SK-N-SH (cell line): ENCODE results near the gene PKD2L1. TPM values are rescaled to one million over a fixed set of nuclear protein-coding genes. Genes with fewer than 3 reads are reported as not detected.
A peak's percentile ranks its signal among the peaks of the same experiment; 100 is the strongest.
"Not testable (repeated sequence)": the region's sequence is repeated elsewhere in the genome, so short reads cannot be mapped to it uniquely, and the experiment has no call there.

Source experiments
- CTCF ChIA-PET: fragments of 300-600, 350-600 bp; formaldehyde crosslinking; extraction: SDS; loops from one replicate; lab custom pipeline; 2021; lab: Yijun Ruan, JAX
- POLR2A ChIA-PET: fragments of 350-600 bp; sonication (Branson Sonifier 250); formaldehyde crosslinking; extraction: SDS; loops from one replicate; lab custom pipeline; 2020; ENCODE audit warnings: antibody characterized with exemption, inconsistent platforms; lab: Yijun Ruan, JAX
- DNase-seq: peaks from one replicate; pipeline ENCODE4 v3.0.0; 2012
- H2AFZ ChIP-seq: fragments of 200-600 bp; sonication (generic); 2 replicates; pipeline ENCODE4 v1.8.1; 2016; ENCODE audit warnings: antibody characterized with exemption, mild to moderate bottlenecking, low read depth
- H3F3A ChIP-seq: fragments of 200-600 bp; sonication (generic); replicated peaks from 2 replicates; pipeline ENCODE3; 2016; ENCODE audit warnings: antibody characterized with exemption, mild to moderate bottlenecking; ENCODE audit not compliant: insufficient read depth
- H3K27ac ChIP-seq, 2 experiments: fragments of 200-500 bp in 1 of 2; fragments of 200-600 bp in 1 of 2; sonication (Bioruptor generic) in 1 of 2; sonication (generic), shearing (Covaris generic) in 1 of 2; 2 replicates each; pipeline versions ENCODE4 v1.5.1 to v1.6.1; 2014 to 2016; ENCODE audit warnings: low read depth in 2 of 2, inconsistent platforms in 1 of 2, low read length in 1 of 2, mild to moderate bottlenecking in 1 of 2, mixed read lengths in 1 of 2
- H3K27me3 ChIP-seq: fragments of 200-600 bp; sonication (generic), shearing (Covaris generic); 2 replicates; pipeline ENCODE4 v1.6.1; 2016; ENCODE audit warnings: mixed run types; ENCODE audit not compliant: insufficient read depth
- H3K36me3 ChIP-seq, 2 experiments: fragments of 200-500 bp in 1 of 2; fragments of 200-600 bp in 1 of 2; sonication (Bioruptor generic) in 1 of 2; sonication (generic) in 1 of 2; replicated peaks in 1 of 2; 2 replicates each; pipeline versions ENCODE3 to v1.5.1; 2014 to 2016; ENCODE audit warnings: low read length in 1 of 2, mild to moderate bottlenecking in 1 of 2; ENCODE audit not compliant: insufficient read depth in 2 of 2, control insufficient read depth in 1 of 2
- H3K4me1 ChIP-seq, 2 experiments: fragments of 200-500 bp in 1 of 2; fragments of 200-600 bp in 1 of 2; sonication (Bioruptor generic) in 1 of 2; sonication (generic), shearing (Covaris generic) in 1 of 2; 2 replicates each; pipeline versions ENCODE4 v1.5.1 to v1.6.1; 2014 to 2016; ENCODE audit warnings: low read depth in 1 of 2, low read length in 1 of 2, mixed run types in 1 of 2; ENCODE audit not compliant: insufficient read depth in 2 of 2, control insufficient read depth in 1 of 2
- H3K4me2 ChIP-seq: fragments of 200-600 bp; sonication (generic), shearing (Covaris generic); 2 replicates; pipeline ENCODE4 v1.6.1; 2017; ENCODE audit warnings: mixed run types
- H3K4me3 ChIP-seq, 2 experiments: fragments of 200-500 bp in 1 of 2; fragments of 200-600 bp in 1 of 2; sonication (Bioruptor generic) in 1 of 2; sonication (generic), shearing (Covaris generic) in 1 of 2; 2 replicates each; pipeline versions ENCODE4 v1.5.1 to v1.8.1; 2014 to 2016; ENCODE audit warnings: low read depth in 2 of 2, inconsistent platforms in 1 of 2, low read length in 1 of 2, mild to moderate bottlenecking in 1 of 2, mixed read lengths in 1 of 2, moderate library complexity in 1 of 2
- H3K79me2 ChIP-seq: fragments of 200-600 bp; sonication (generic); 2 replicates; pipeline ENCODE4 v1.8.1; 2017; ENCODE audit warnings: mild to moderate bottlenecking; ENCODE audit not compliant: insufficient read depth
- H3K9ac ChIP-seq: fragments of 200-600 bp; sonication (generic); 2 replicates; pipeline ENCODE4 v1.6.1; 2017; ENCODE audit warnings: mixed run types
- H3K9me2 ChIP-seq: fragments of 200-600 bp; sonication (generic); 2 replicates; pipeline ENCODE4 v1.6.1; 2017; ENCODE audit warnings: mixed run types
- H3K9me3 ChIP-seq: fragments of 200-600 bp; sonication (generic); 2 replicates; pipeline ENCODE4 v1.6.1; 2017; ENCODE audit warnings: mixed run types, mild to moderate bottlenecking, moderate library complexity
- H4K20me1 ChIP-seq: fragments of 200-600 bp; sonication (generic); 2 replicates; pipeline ENCODE4 v1.6.1; 2017; ENCODE audit warnings: mild to moderate bottlenecking, mixed run types; ENCODE audit not compliant: insufficient read depth
- CHD2 ChIP-seq: fragments of 150-350 bp; IDR thresholded peaks from 2 replicates; pipeline ENCODE4 v1.6.1; 2018; ENCODE audit warnings: low read length; ENCODE audit not compliant: partially characterized antibody
- ELF1 ChIP-seq: IDR thresholded peaks from 2 replicates; pipeline ENCODE4 v1.4.0; 2012
- FOSL2 ChIP-seq: IDR thresholded peaks from 2 replicates; pipeline ENCODE4 v1.4.0; 2012; ENCODE audit warnings: low read depth, mild to moderate bottlenecking, moderate library complexity, borderline replicate concordance
- IRF3 ChIP-seq: fragments of 150-350 bp; IDR thresholded peaks from 2 replicates; pipeline ENCODE4 v1.6.1; 2016; ENCODE audit warnings: mild to moderate bottlenecking, low read depth, low read length
- POLR2AphosphoS5 ChIP-seq: IDR thresholded peaks from 2 replicates; pipeline ENCODE4 v1.6.1; 2012; ENCODE audit warnings: low read depth, low read length
- RAD21 ChIP-seq: IDR thresholded peaks from 2 replicates; pipeline ENCODE4 v1.6.1; 2012; ENCODE audit warnings: mild to moderate bottlenecking, low read length
- TAF1 ChIP-seq: IDR thresholded peaks from 2 replicates; pipeline ENCODE4 v1.6.1; 2012; ENCODE audit warnings: low read depth, mild to moderate bottlenecking, low read length, moderate library complexity, borderline replicate concordance
- TEAD4 ChIP-seq: IDR thresholded peaks from 2 replicates; pipeline ENCODE4 v1.4.0; 2012; ENCODE audit warnings: mild to moderate bottlenecking, borderline replicate concordance; ENCODE audit not compliant: insufficient read depth
- WGBS: methylation state at CpG from one replicate; pipeline ENCODE4 v1.1.6; 2017; ENCODE audit warnings: low lambda C conversion rate; 5-methylcytosine and 5-hydroxymethylcytosine counted together
- polyA plus RNA-seq, 3 experiments: library from polyadenylated mRNA; depleted of rRNA; stranded (reverse); fragments of >200 nt; gene quantifications; 2 replicates each; pipeline ENCODE4 v1.2.3, GENCODE V29; 2012
- TF ChIP-seq, protein P1 (sequence below): IDR thresholded peaks from 2 replicates; pipeline ENCODE4 v1.4.0; 2012; ENCODE audit warnings: low read depth, borderline replicate concordance

Gene PKD2L1
- polyA plus RNA-seq, 1 of the 3 experiments (the other 2 are of a cell fraction): not detected

DNA sequence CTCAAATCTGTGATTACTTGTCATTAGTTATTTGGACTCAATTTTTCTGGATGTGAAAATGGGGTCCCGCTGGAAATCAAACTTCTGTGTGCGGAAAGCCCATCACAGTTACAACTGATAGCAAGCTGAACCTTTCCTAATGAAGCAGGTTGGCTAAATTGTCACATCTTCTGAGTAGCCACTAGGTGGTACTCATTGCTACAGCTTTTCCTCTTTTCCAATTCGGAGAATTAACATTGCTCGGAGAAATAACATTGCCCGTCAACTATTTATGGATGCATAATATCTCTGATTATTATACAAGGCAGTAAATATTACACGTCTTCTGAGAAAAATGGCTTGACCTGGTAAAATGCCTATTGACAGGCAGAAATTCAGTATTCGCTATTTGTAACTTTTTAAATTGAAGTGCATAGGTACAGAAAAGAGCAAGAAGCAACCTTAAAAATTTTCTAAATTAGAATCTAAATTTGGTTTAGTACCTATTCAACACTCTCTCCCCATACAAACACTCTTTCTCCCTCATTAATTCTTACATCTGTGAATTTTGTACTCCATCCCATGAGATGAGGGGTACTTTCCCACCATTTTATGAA is 26.2 kb downstream of the PKD2L1 start (continued):
- TF ChIP-seq POLR2AphosphoS5 (no peak), RAD21 (peak; percentile 76), FOSL2 (no peak)
- TF ChIP-seq, protein P1, sequence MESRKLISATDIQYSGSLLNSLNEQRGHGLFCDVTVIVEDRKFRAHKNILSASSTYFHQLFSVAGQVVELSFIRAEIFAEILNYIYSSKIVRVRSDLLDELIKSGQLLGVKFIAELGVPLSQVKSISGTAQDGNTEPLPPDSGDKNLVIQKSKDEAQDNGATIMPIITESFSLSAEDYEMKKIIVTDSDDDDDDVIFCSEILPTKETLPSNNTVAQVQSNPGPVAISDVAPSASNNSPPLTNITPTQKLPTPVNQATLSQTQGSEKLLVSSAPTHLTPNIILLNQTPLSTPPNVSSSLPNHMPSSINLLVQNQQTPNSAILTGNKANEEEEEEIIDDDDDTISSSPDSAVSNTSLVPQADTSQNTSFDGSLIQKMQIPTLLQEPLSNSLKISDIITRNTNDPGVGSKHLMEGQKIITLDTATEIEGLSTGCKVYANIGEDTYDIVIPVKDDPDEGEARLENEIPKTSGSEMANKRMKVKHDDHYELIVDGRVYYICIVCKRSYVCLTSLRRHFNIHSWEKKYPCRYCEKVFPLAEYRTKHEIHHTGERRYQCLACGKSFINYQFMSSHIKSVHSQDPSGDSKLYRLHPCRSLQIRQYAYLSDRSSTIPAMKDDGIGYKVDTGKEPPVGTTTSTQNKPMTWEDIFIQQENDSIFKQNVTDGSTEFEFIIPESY: no peak
- TF ChIP-seq, all 33 proteins: peak for 3

GRCh38 chr10:100301123-100301522 is 28.9 kb downstream of the PKD2L1 start:
- DNase-seq, H3K4me3 ChIP-seq, POLR2A ChIA-PET, H3K4me1 ChIP-seq, H3F3A ChIP-seq, H2AFZ ChIP-seq, H3K9me2 ChIP-seq, H3K36me3 ChIP-seq, H3K9me3 ChIP-seq, H3K27ac ChIP-seq, H3K9ac ChIP-seq, H3K4me2 ChIP-seq, H4K20me1 ChIP-seq, H3K79me2 ChIP-seq: not testable (repeated sequence)
- 15% methylated on average over 5 of the region's 5 CpGs for WGBS
- CTCF ChIA-PET: interaction anchor here (1.5 to 4.0 kb wide), 4 partner anchors 10 to 133 kb away, joined by 4 to 36 read pairs (median 16); no protein-coding TSS in a partner anchor
- peaks cover 54% of the 10 kb centered on the region for H3K27me3 ChIP-seq

- no peak for TF ChIP-seq ELF1
- TF ChIP-seq TEAD4: no peak
- TF ChIP-seq TAF1: no peak
- TF ChIP-seq CHD2: no peak
- no peak for TF ChIP-seq IRF3
- 20% methylated on average over 9 of the region's 9 CpGs for WGBS
- Histone ChIP-seq H3K27ac (no peak overlapping the region), H3K9me2 (no peaks in the 10 kb centered on the region), H3K4me3 (no peak overlapping the region), H3K27me3 (peaks cover 49% of the 10 kb centered on the region; the same call in 1 of the 2 replicates), H2AFZ (no peak overlapping the region), H3F3A (no peaks in the 10 kb centered on the region), H4K20me1 (no peaks in the 10 kb centered on the region), H3K4me1 (no peaks in the 10 kb centered on the region), H3K36me3 (no peaks in the 10 kb centered on the region), H3K4me2 (no peak overlapping the region), H3K79me2 (no peaks in the 10 kb centered on the region), H3K9me3 (no peaks in the 10 kb centered on the region), H3K9ac (no peak overlapping the region)
- ChIA-PET POLR2A (no interaction called here), CTCF (interaction anchor here (1.3 kb wide), 1 partner anchor 137 kb away, joined by 4 read pairs; no protein-coding TSS in a partner anchor)
- DNase-seq: no peak
These were observed 32.8 kb downstream of the PKD2L1 start for GRCh38 chr10:100297242-100297641.
